T47D (cell line): ENCODE data around the gene CPLANE2.

Source experiments
- DNase-seq, 2 experiments: peaks; one replicate each; pipeline versions ENCODE4 v3.0.0 to v3.0.0-alpha.2; 2011 to 2012; ENCODE audit warnings: low read depth in 1 of 2, low spot score in 1 of 2
- JUND ChIP-seq: IDR thresholded peaks from 2 replicates; pipeline ENCODE4 v1.6.1; 2012; ENCODE audit warnings: low read depth
- in situ Hi-C: cut with HindIII; loops from 2 replicates; pipeline ENCODE4 v1.10.0; 2016; ENCODE audit warnings: low sequenced_read_pairs, low pct_unique_long_range_greater_than_20kb

The CPLANE2 gene

GRCh38 chr1:16207318-16208269 lies 29.4 kb downstream of the CPLANE2 start:
- no peak for DNase-seq
- in situ Hi-C loops: no loop called here
- TF ChIP-seq JUND: no peak

- in situ Hi-C loops: no loop called here
- no peak for TF ChIP-seq JUND
- peak; percentile 79 to 97 for DNase-seq
These were observed 30.3 kb downstream of the CPLANE2 start for GRCh38 chr1:16206547-16207317.

GRCh38 chr1:16205891-16206546 lies 31.0 kb downstream of the CPLANE2 start:
- TF ChIP-seq JUND: no peak
- in situ Hi-C loops: no loop called here
- DNase-seq: no peak

- no peak for TF ChIP-seq JUND
- in situ Hi-C loops: no loop called here
These were observed 31.7 kb downstream of the CPLANE2 start for GRCh38 chr1:16205334-16205671.

GRCh38 chr1:16204634-16205333 lies 32.2 kb downstream of the CPLANE2 start:
- DNase-seq: no peak
- in situ Hi-C loops: no loop called here
- no peak for TF ChIP-seq JUND

More at GRCh38 chr1:16205334-16205671, 31.7 kb downstream of the CPLANE2 start:
- no peak for DNase-seq

- no peak for DNase-seq
- in situ Hi-C loops: no loop called here
These were observed 32.8 kb downstream of the CPLANE2 start for GRCh38 chr1:16204216-16204615.

GRCh38 chr1:16203550-16203949 lies 33.4 kb downstream of the CPLANE2 start:
- in situ Hi-C loops: no loop called here
- DNase-seq: no peak
- no peak for TF ChIP-seq JUND

More at GRCh38 chr1:16204216-16204615, 32.8 kb downstream of the CPLANE2 start:
- TF ChIP-seq JUND: no peak

GRCh38 chr1:16202281-16203210 lies 34.4 kb downstream of the CPLANE2 start:
- no peak for TF ChIP-seq JUND

GRCh38 chr1:16199700-16200099 lies 37.3 kb downstream of the CPLANE2 start:
- in situ Hi-C loops: no loop called here
- DNase-seq: no peak
- no peak for TF ChIP-seq JUND

More at GRCh38 chr1:16202281-16203210, 34.4 kb downstream of the CPLANE2 start:
- in situ Hi-C loops: no loop called here
- DNase-seq: no peak

GRCh38 chr1:16199157-16199501 lies 37.9 kb downstream of the CPLANE2 start:
- DNase-seq: no peak
- TF ChIP-seq JUND: no peak
- in situ Hi-C loops: no loop called here

- DNase-seq: no peak
- in situ Hi-C loops: no loop called here
- no peak for TF ChIP-seq JUND
These were observed 38.4 kb downstream of the CPLANE2 start for GRCh38 chr1:16198444-16199156.
